HG02973 (cell line): ENCODE measurements around the gene CORO1C.
"Not testable (repeated sequence)": the region's sequence is repeated elsewhere in the genome, so short reads cannot be mapped to it uniquely, and the experiment has no call there.

Source experiments
- ATAC-seq: cut with Tn5 transposase; IDR thresholded peaks from one replicate; pipeline ENCODE4 v1.9.1; 2021; ENCODE audit warnings: moderate library complexity; ENCODE audit not compliant: unreplicated experiment

CORO1C gene

DNA sequence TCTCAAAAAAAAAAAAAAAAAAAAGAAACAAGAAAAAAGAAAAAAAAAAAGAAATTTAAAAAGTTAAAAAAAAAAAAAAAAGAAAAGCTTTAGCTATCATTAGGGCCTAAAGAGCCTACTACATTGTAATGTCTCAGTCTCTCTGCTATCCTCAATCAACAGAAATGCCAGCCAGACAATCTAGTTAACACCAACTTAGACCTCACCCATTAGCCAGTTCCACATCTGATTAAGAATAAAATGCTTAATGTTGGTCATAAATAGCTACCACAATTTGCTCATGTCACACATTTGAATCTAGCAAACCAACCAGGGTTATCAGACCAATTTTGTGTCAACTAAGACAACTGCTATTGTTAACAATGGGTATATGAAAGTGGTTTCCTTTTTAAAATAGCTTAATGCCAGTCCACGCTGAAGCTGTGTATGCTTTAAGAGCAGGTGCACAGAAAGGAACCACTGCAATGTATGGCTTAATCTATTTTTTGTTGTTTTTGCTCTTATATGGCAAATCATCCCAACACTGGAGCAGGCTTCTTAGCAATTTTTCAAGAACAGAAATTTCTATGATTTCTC lies 52.1 kb downstream of the CORO1C start:
- ATAC-seq, result no peak

DNA sequence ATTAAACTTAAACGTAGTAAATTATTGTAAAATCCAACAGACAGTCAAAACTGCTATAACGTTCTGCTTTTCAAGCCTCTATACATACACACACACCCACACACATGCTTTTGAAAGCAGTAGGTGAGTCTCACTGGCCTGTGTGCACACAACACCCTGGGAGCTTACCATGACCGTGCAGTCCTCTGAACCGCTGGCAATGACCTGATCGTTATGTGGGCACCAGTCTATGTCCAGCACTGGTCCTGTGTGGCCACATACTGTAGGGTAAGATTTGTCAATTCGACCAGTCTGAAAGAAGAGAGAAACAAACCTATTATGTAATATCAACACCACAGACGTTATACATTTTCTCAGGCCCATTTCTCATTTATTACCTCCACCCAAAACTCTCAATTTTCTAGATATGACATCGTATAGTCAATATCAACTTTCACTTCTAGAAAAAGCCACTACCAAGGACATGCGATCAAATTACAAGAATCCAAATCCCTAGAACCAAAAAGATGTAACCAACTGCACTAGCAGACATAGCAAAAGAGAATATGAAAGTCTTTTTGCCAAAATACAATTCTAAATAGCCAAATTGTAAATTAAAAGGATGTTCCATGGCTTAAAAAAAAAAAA lies 53.1 kb downstream of the CORO1C start:
- no peak for ATAC-seq

DNA sequence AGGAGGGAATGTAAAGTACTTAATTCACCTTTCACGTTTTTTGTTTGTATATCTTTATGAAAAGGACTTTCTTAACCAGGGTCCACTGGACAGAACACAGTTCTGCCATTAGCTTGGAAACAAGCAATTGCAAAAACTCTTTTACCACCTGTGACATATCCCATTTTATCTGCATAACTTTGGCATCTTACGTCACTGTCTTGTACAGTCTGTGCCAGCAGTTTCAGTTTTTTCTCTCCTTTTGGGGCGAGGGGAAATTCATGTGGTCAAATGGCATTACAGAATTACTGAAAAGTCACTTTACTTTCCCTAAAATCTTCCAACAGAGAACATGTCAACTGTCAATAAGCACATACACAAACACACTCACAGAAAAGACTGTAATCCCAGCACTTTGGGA lies 53.9 kb downstream of the CORO1C start:
- ATAC-seq, result no peak

DNA sequence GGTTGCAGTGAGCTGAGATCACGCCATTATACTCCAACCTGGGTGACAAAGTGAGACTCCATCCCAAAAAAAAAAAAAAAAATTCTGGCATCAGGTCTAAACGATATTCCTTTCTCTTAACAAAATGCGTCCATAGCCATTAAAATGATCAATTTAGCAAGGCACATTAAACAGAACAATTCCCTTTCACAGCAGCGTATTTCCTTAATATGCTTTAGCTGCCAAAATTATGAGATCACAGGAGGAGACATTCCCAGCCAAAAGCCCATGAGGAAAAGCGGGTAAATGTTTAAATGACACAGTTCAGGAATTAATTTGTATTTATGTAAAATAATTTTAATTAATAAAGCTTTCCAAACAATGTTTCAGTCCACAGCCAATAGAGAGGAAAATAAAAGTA lies 54.6 kb downstream of the CORO1C start:
- ATAC-seq, result no peak

DNA sequence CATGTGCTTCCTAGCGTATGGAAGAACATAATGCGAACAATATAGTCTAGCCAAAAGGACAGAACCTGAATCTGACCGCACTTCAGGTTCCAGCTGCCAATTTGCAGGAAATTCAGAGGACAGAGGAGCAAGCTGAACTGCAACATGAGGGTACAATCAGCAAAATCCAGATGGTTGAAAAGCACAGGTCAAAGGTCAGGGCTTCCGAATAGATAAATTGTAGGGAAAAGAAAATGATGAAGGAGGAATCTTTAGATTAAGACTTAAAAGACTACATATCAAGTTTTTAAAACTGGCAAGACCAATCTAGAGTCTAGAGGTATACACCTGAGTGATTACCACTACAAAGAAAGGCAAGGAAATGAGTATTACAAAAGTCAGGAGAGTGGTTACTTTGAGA lies 55.5 kb downstream of the CORO1C start:
- ATAC-seq, result no peak

DNA sequence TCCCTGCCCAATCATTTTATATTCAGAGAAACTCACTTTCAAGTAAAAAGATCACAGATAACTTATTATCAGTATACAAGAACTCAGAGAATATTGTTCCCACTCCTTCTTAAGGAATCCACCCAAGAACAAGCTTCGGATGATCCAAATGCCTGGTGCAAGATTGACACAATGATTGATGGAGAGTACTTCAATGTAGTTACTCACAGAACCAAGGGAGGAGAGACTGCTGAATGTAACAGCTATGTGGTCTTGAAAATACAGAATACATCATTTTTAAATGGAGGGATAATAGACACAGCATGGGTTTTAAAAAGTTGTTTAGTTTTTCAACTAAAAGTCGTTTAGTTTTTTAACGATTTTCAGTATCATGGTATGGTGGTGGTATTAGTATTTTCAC lies 59.3 kb downstream of the CORO1C start:
- no peak for ATAC-seq

DNA sequence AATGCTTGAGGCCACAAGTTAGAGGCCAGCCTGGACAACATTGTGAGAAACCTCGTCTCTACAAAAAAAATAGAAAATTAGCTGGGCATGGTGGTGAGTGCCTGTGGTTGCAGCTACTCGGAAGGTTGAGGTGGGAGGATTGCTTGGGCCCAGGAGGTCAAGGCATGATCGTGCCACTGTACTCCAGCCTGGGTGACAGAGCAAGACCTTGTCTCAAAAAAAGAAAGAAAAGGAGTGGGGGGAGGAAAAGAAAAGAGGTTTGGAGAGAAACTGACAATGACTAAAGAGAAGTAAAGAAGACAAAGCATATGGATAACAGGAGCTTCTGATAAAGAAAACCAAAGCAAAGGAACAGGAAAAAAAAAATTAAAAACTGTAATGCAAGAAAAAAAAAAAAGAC lies 60.2 kb downstream of the CORO1C start:
- ATAC-seq, result no peak

DNA sequence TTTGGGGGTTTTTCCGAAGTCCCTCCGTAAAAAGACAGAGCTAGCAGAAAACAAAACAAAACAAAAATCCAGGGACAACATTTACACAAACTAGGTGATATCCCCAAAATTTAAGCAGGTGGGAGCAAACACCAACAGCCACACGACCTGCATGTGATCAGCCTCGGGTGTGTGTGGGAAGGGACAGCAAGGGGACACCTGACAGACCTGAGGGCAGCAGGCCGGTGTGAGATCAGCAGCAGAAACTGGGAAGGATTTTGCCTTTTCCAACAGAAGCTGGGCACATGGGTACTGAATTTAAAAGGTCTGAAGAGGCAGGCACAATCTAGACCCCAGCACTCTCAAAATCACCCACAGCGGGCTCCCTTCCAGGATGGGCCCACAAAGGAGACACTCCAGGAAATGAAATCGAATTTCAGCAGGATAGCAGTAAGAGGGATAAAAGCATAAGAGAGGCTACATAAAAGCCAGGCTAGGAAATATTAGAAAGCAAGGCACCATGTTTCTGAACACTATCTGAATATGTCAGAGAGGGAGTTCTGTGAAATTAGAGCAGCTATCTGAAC lies 61.2 kb downstream of the CORO1C start:
- ATAC-seq, result no peak

DNA sequence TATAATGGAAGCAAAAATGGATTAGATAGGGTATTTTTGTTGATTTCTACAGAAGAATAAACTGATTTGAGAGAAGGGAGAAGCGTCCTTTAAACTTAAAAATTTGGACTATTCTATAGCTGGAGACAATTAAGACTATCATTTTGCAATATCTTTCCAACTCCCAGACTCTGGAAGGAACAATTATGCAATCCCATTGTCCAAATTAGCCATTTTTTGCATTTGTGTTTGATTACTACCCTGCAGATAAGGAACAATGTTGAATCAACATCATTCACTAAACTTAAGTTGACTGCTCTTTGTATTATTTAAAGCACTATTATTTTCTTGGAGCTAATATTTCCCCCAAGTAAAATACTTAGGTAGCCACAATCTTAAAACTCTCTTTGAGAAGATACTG lies 62.8 kb downstream of the CORO1C start:
- ATAC-seq, result no peak

DNA sequence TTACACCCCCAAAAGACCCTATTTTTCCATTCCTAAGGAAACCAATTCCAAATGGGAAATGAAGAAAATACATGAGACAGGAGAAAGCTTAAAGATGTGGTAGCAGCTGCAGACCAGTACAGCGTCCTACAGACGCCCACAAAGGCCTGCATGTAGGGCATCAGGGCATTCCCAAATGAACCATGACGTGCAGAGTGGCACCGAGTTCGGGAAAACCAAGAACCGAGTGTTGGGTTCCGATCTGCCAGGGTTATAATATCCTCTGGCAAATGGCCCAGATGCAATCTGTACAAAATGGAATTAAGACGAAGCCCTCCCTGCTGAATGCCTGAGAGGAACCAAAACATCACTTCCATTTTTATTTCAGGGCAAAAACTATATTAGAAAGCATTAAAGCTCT lies 63.3 kb downstream of the CORO1C start:
- ATAC-seq, result no peak

DNA sequence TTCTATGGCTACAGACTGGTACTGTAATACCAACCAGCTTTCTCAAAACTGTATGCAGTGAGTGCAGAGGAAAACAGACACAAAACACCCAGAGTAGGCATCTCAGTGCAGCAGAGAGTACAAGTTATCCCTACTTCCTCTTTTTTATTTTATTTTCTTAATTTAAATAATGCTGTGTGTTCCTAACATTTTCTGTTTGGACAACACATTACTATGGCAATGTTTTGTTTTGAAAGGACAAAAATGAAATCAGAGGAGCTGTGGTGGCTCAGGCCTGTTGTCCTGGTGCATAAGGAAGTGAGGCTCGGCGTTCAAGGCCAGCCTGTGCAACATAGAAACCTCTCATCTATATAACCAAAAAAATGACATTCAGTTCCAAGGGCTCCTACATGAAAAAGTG lies 64.0 kb downstream of the CORO1C start:
- no peak for ATAC-seq

DNA sequence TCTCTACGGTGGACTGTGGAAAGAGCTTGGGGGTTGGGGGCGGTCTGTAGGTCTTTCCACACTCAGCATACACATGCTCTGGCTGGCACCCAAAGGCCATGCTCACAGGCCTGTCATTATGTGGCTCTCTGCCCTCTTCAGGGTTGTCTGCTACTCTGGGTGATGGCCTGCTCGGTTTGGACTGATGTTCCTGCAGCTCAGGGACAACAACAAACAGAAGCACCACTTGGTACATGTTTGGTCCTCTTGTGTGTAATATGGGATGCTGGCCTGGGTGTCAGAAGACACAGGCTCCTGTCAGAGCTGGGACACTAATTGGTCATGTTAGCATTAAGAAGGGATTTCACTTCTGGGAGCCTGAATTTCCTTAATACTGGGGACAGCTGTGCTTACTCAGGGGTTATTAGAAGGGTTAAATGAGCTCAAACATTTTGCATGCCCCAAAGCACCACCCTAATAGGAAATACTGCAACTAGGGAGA lies 64.9 kb downstream of the CORO1C start:
- no peak for ATAC-seq

DNA sequence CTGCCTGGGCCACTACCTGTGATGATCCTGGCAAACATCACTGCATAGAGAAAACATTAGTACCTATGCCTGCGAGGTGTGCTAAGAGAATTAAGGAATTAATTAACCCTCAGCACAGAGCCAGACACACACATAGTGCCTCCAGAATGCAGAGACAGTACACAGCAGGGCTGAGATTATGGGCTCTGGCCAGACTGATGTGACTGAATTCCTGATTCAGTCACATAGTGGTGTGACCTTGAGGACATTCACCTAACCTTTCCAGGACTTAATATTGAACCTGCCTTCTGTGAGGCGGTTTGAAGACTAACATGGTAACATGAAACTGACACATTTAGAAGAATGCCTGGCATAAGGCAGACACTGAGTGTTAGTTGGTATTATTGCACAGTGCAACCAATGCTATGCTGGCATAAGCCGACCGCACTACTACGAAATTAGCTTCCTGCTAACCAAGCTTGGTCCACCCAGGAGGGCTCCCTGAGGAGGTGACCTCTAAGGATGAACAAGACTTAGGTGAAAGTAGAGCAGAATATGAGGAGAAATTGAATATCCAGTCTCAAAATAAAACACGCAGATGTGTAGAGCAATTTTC lies 65.6 kb downstream of the CORO1C start:
- no peak for ATAC-seq

DNA sequence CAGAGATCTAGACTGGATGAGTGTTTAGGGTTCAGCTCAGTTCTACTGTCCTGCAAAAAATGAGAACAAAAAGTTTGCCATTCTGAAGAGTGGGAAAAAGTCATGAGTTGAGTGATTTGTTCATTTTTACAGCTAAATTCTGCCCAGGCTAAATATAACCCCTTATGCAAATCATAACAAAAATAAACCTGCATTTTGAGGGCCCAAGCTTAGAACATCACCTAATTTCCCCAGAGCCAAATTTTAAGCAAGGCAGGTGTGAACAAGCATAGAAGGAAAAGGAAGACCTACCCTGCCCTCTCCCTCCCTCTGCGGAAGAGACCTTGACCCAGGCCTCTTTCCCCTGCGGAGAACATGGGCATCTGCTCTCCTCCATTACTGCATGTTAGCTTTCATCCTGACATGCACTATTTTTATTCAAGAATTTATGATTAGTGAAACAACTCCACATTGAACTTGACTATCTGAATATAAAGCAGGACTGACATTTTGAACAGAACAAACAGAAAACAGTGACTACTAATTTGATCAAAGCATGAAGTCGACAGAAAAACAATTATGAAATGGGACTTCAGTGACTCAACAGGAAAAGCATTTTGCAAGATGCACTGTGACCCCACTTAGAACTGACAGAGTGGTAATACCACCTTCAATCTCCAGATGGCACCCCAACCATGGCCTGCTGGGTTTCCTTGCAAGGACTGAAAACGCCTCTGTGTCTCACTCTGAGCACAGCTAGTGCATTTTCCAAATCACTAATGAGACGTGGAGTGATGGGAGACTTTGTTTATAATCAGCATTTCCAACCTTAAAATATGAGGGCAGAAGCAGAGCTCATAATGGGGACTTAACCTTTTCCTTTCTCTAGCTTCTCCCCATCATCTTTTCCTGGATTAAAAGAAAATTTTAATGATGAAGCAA lies 66.7 kb downstream of the CORO1C start:
- peak; percentile 72 for ATAC-seq

DNA sequence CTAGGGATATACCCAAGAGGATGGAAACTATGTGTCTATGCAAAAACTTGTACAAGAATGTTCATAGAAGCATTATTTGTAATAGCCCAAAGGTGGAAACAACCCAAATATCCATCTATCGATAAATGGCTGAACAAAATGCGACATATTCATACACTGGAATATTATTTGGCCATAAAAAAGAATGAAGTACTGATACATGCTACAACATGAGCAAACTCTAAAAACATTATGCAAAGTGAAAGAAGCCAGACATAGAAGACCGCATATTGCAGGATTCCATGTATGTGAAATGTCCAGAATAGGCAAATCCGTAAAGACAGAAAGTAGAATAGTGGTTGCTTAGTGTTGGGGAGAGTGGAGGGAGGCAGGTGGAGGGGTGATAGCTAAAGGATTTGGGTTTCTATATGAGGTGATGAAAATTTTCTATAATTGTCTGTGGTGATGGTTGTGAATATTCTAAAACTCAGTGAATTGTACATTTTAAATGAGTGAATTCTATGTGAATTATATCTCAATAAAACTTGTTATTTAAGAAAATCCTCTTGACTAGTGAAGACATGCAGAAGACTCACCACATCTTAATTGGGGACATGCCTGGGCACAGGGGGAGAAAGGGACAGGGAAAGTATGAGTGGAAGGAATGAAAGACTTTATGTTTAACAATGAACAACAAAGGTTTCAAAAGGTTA lies 67.8 kb downstream of the CORO1C start:
- ATAC-seq, result no peak

DNA sequence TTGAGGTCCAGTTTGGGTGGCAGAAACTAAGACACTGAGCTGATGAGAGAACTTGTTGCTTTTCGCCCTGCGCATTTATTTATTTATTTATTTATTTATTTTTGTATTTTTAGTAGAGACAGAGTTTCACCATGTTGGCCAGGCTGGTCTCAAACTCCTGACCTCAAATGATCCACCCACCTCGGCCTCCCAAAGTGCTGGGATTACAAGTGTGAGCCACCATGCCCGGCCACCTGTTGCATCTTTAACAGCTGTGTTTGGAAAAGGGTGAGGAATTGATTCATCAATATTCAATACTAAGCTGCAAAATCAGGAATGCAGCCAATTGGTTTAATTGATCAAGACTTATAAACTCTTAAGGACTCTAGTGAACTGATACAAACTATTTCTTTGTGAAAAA lies 73.2 kb downstream of the CORO1C start:
- ATAC-seq, result not testable (repeated sequence)

DNA sequence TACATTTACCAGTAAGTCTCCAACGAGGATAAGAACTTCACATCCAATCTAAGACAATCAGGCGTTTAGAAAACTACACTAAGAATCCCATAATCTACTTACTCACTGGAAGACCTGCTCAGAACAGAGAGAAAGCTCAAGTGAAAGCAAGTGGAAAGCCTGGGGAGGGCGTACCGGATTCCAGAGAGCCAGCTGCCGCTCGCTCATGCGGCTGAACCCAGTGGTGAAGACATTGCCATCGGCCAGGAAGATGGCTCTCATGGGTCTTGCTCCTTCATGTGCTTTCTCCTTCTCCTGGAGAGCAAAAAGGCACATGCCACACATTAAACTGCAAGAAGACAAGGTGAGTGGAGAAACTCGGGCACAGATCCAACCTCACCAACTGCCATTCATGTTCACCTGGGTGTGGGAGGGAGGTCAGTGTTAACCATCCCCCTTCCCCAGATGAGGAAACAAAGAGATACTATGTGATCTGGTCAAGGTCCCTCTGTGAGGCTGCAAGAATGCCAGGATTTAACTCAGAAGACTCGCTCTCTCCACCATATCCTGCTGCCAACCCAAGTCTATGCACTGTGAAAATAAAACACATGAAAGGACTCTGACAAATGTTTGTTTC lies 74.1 kb downstream of the CORO1C start:
- ATAC-seq, result no peak

DNA sequence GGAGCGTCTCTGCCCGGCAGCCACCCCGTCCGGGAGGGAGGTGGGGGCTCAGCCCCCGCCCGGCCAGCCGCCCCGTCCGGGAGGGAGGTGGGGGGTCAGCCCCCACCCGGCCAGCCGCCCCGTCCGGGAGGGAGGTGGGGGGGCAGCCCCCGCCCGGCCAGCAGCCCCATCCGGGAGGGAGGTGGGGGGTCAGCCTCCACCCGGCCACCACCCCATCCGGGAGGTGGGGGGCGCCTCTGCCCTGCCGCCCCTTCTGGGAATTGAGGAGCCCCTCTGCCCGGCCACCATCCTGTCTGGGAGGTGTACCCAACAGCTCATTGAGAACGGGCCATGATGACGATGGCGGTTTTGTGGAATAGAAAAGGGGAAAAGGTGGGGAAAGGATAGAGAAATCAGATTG lies 75.1 kb downstream of the CORO1C start:
- not testable (repeated sequence) for ATAC-seq

DNA sequence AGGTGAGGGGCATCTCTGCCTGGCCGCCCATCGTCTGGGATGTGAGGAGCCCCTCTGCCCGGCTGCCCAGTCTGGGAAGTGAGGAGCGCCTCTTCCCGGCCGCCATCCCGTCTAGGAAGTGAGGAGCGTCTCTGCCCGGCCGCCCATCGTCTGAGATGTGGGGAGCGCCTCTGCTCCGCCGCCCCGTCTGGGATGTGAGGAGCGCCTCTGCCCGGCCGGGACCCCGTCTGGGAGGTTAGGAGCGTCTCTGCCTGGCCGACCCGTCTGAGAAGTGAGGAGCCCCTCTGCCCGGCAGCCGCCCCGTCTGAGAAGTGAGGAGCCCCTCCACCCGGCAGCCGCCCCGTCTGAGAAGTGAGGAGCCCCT lies 75.5 kb downstream of the CORO1C start:
- ATAC-seq, result not testable (repeated sequence)

DNA sequence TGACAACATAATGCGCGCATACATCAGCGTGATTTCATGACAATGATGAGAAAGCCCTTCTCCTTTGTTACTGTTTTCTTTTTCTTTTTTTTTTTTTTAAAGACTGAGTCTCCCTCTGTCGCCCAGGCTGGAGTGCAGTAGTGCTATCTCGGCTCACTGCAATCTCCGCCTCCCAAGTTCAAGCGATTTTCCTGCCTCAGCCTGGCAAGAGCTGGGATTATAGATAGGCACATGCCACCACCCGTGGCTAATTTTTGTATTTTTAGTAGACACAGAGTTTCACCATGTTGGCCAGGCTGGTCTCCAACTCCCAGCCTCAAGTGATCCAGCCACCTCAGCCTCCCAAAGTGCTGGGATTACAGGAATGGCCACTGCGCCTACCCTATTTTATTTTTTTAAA lies 76.7 kb downstream of the CORO1C start:
- ATAC-seq, result not testable (repeated sequence)
